Smooth muscle cell (in vitro differentiated cells): Measurements from ENCODE around the gene SPI1. TPM values are rescaled to one million over a fixed set of nuclear protein-coding genes. Genes with fewer than 3 reads are reported as not detected.

ENCODE experiments used
- DNase-seq: peaks from one replicate; lab custom pipeline; 2025; ENCODE audit not compliant: unreplicated experiment; lab: John Stamatoyannopoulos, UW
- H2AFZ ChIP-seq: fragments of 200-600 bp; sonication (generic); 2 replicates; pipeline ENCODE4 v1.6.0; 2016; ENCODE audit warnings: antibody characterized with exemption, low read depth, mild to moderate bottlenecking
- H3F3A ChIP-seq: fragments of 200-600 bp; sonication (generic); 2 replicates; pipeline ENCODE4 v1.6.0; 2017; ENCODE audit warnings: antibody characterized with exemption, low read depth
- H3K27ac ChIP-seq: fragments of 200-600 bp; sonication (generic); 2 replicates; pipeline ENCODE4 v1.5.1; 2016; ENCODE audit warnings: low read depth, mild to moderate bottlenecking
- H3K27me3 ChIP-seq: fragments of 200-600 bp; sonication (generic); 2 replicates; pipeline ENCODE4 v1.6.1; 2016; ENCODE audit warnings: low read depth, mild to moderate bottlenecking
- H3K36me3 ChIP-seq: fragments of 200-600 bp; sonication (generic); 2 replicates; pipeline ENCODE4 v1.5.1; 2016; ENCODE audit warnings: low read depth
- H3K4me1 ChIP-seq: fragments of 200-600 bp; sonication (generic); 2 replicates; pipeline ENCODE4 v1.5.1; 2016; ENCODE audit warnings: low read depth
- H3K4me2 ChIP-seq: fragments of 200-600 bp; sonication (generic); 2 replicates; pipeline ENCODE4 v1.6.0; 2016; ENCODE audit warnings: mild to moderate bottlenecking
- H3K4me3 ChIP-seq: fragments of 200-600 bp; sonication (generic); 2 replicates; pipeline ENCODE4 v1.5.1; 2016; ENCODE audit warnings: mild to moderate bottlenecking
- H3K79me2 ChIP-seq: fragments of 200-600 bp; sonication (generic); 2 replicates; pipeline ENCODE4 v1.6.0; 2016; ENCODE audit warnings: low read depth, mild to moderate bottlenecking
- H3K9ac ChIP-seq: fragments of 200-600 bp; sonication (generic); 2 replicates; pipeline ENCODE4 v1.6.0; 2016; ENCODE audit warnings: low read depth
- H3K9me3 ChIP-seq: fragments of 200-600 bp; sonication (generic); replicated peaks from 2 replicates; pipeline ENCODE4 v1.5.1; 2016; ENCODE audit warnings: low read depth
- H4K20me1 ChIP-seq: fragments of 200-600 bp; sonication (generic); 2 replicates; pipeline ENCODE4 v1.6.0; 2016; ENCODE audit warnings: low read depth
- whole genome bisulfite sequencing: methylation state at CpG from one replicate; pipeline ENCODE4 v1.1.7; 2016; ENCODE audit warnings: low lambda C conversion rate; 5-methylcytosine and 5-hydroxymethylcytosine counted together
- polyA plus RNA-seq: library from polyadenylated mRNA; unstranded; fragments of >200 nt; fragmentation: Nextera tagmentation; extraction: Ambion mirVana; gene quantifications from 2 replicates; pipeline ENCODE4 v1.2.1, GENCODE V29; 2016
- total RNA-seq: library from RNA; depleted of rRNA; stranded (reverse); fragments of >200 nt; gene quantifications from 2 replicates; pipeline ENCODE4 v1.2.3, GENCODE V29; 2014
- TF ChIP-seq, protein P1 (sequence below): fragments of 200-600 bp; sonication (generic); IDR thresholded peaks from 2 replicates; pipeline ENCODE4 v1.5.1; 2017; ENCODE audit warnings: borderline replicate concordance, mild to moderate bottlenecking, antibody characterized with exemption; ENCODE audit not compliant: insufficient read depth, poor library complexity, severe bottlenecking

SPI1 gene
- total and polyA plus RNA-seq, 2 experiments from 2014 or later: not detected

DNA sequence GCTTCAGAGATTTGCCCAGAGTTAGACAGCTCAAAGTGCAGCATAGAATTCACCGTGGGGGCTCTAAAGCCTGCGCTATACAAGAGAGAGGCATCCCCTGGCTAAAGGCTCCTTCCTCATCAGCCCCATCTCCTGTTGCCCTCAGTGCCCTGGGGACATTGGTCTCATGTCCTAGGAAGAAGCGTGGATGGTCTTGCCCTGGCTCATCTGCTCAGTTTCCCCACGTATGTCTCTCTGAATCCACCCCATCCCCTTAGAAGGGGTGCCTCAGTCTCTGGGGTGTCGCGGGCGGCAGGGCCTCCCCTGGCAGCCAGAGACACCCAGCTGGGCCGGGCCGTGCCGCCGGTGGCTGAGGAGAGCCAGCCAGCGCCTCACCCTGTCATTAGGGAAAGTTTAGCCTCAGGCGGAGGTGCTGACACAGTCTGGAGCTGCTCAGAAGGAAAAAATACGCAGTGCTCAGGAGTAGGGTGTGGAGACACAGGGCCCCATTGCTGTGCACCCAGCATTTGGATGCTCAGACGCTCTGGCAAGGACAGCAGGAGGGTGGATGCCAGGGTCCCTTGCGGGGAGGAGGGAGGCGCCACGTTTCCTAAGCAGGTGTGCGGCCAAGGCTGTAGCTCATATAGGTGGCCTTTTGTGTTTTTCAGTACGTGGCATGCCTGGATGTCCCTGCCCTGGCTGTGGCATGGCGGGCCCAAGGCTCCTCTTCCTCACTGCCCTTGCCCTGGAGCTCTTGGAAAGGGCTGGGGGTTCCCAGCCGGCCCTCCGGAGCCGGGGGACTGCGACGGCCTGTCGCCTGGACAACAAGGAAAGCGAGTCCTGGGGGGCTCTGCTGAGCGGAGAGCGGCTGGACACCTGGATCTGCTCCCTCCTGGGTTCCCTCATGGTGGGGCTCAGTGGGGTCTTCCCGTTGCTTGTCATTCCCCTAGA, 31.4 kb upstream of the SPI1 start:
- no peaks in the 10 kb centered on the region for H3K36me3 ChIP-seq
- H3K9ac ChIP-seq: peak overlapping the region; percentile 91
- H3K4me3 ChIP-seq: peak overlapping the region; percentile 66
- H3K9me3 ChIP-seq: no peaks in the 10 kb centered on the region
- H4K20me1 ChIP-seq: peaks cover 30% of the 10 kb centered on the region
- 77% methylated on average over 31 of the region's 31 CpGs for WGBS
- no peak overlapping the region for H2AFZ ChIP-seq
- peak overlapping the region; percentile 98 for H3K27ac ChIP-seq
- H3K4me2 ChIP-seq: peak overlapping the region; percentile 92
- TF ChIP-seq, protein P1, sequence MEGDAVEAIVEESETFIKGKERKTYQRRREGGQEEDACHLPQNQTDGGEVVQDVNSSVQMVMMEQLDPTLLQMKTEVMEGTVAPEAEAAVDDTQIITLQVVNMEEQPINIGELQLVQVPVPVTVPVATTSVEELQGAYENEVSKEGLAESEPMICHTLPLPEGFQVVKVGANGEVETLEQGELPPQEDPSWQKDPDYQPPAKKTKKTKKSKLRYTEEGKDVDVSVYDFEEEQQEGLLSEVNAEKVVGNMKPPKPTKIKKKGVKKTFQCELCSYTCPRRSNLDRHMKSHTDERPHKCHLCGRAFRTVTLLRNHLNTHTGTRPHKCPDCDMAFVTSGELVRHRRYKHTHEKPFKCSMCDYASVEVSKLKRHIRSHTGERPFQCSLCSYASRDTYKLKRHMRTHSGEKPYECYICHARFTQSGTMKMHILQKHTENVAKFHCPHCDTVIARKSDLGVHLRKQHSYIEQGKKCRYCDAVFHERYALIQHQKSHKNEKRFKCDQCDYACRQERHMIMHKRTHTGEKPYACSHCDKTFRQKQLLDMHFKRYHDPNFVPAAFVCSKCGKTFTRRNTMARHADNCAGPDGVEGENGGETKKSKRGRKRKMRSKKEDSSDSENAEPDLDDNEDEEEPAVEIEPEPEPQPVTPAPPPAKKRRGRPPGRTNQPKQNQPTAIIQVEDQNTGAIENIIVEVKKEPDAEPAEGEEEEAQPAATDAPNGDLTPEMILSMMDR: no peak
- peaks cover 37% of the 10 kb centered on the region for H3K79me2 ChIP-seq
- peaks cover 15% of the 10 kb centered on the region for H3K4me1 ChIP-seq
- no peaks in the 10 kb centered on the region for H3K27me3 ChIP-seq
- DNase-seq: no peak
- H3F3A ChIP-seq: peaks cover 16% of the 10 kb centered on the region

DNA sequence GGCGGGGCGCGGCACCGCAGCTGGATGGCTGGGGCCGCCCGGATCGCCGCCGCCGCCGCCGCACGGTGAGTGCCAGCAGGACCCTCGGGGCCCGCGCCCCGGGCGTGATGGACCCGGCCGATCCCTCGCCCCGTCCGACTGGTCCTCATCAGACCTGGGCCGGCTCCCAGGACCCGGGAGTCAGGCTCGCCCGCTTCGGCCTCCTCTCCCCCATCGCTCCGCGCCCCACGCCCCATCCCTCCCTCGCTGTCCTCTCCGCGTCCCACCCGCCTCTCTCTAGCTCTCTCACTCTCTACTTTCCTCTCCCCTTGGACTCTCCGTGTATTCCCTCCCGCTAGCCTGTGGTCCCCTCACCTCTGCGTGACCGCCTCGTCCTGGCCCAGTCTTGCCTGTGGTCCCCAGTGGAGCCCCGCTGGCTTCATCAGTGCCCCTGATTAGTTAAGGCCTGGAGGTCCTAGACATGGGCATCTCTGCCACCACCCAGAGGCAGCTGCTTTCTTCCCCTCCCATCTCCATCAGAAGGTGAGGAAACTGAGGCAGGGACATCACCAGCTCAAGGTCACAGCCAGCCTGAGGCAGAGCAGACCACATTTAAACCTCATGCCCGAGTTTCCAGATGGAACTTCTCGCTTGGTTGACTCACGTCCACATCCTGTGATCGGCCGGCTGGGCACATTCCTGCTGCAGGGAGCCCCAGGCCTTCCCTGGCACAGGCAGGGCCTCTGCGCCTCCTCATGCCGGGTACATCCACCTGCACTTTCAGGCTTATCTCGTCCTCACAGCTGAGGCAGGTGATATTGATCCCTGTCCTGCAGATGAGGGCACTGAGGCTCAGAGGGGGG, 30.5 kb upstream of the SPI1 start:
- Histone ChIP-seq H3K4me2 (peak overlapping the region; percentile 92), H3K9me3 (no peaks in the 10 kb centered on the region), H3F3A (peaks cover 12% of the 10 kb centered on the region), H3K27ac (peak overlapping the region; percentile 98), H3K79me2 (peaks cover 37% of the 10 kb centered on the region), H4K20me1 (peaks cover 30% of the 10 kb centered on the region), H3K36me3 (no peaks in the 10 kb centered on the region), H3K9ac (peak overlapping the region; percentile 91), H3K27me3 (no peaks in the 10 kb centered on the region), H3K4me3 (peak overlapping the region; percentile 66), H3K4me1 (peaks cover 15% of the 10 kb centered on the region), H2AFZ (no peak overlapping the region)
- DNase-seq: peak; percentile 59
- WGBS: 8% methylated on average over 14 of the region's 50 CpGs
- TF ChIP-seq, protein P1: no peak

DNA sequence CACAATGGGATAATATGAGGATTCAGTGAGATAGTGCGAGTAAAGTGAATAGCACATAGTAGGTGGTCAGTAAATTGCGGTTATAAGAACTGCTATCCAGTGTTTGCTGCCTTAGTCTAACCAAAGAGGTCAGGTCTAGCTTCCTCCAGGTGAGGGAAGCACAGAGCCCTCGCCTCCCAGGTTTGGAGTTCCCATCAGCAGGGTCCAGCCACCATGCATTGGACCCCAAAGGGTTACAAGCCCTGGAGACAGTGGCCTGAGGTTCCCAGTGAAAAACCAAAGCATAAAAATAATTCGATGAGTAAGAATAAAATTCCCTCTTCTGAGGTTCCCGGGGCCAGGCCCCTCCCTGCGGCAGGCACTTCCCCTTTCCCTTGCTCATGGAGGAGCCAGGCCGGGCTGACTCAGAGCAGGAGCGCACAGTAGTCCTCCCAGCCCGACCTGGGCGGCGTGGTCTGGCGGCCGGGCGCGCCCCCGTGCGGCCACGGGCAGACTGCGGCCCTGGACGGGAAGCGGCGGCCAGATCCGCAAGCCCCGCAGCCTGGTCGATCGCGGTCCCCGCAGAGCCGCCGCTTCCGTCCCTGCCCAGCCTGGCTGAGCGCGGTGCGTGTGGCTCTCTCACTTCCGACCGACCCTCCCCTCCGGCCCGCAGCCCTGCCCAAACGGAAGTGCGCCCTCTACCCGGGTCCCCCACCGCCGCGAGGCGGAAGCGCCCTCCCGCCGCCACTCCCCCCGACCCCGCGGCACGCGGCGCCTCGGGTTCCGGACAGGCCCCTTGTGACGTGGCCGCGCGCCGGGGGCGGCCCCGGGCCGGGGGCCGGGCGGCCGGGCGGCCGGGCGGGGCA, 29.6 kb upstream of the SPI1 start, which contains the start of gene SLC39A13:
SLC39A13 (plus strand) TSS at position 845 of the 845 bp plus-strand sequence. CDS start 1,505 bp downstream, outside the sequence.
- Histone ChIP-seq H3K4me1 (peaks cover 15% of the 10 kb centered on the region), H3K9me3 (no peaks in the 10 kb centered on the region), H3K79me2 (peaks cover 37% of the 10 kb centered on the region), H3K4me2 (peak within 1 kb of the TSS; percentile 92), H3K9ac (peak within 1 kb of the TSS; percentile 91), H3K27me3 (no peaks in the 10 kb centered on the region), H2AFZ (no peak within 1 kb of the TSS), H4K20me1 (peaks cover 30% of the 10 kb centered on the region), H3K4me3 (peak within 1 kb of the TSS; percentile 66), H3K36me3 (no peaks in the 10 kb centered on the region), H3K27ac (peak within 1 kb of the TSS; percentile 98), H3F3A (peaks cover 8% of the 10 kb centered on the region)
- 2% methylated on average over 37 of the region's 70 CpGs for WGBS
- peak; percentile 99 for DNase-seq
- TF ChIP-seq, protein P1: peak; percentile 88
